Adrenal gland (tissue), 12 donors: ENCODE data around the gene GSTM4. TPM values are rescaled to one million over a fixed set of nuclear protein-coding genes. Genes with fewer than 3 reads are reported as not detected.

Experiments used
- DNase-seq, 7 donors: peaks; one replicate each; pipeline ENCODE4 v3.0.0-alpha.2; 2019 to 2020
- H3K27ac ChIP-seq, 5 donors: fragments of 200-600 bp; sonication (generic) in 4 of 5; 1 replicate in 3 of 5; 2 replicates in 2 of 5; pipeline versions ENCODE4 v1.5.1 to v1.8.0; 2016 to 2020; ENCODE audit warnings: mild to moderate bottlenecking in 1 of 5
- H3K27me3 ChIP-seq: fragments of 200-600 bp; 2 replicates; pipeline ENCODE4 v1.8.0; 2021
- H3K36me3 ChIP-seq, 2 donors: fragments of 200-600 bp; replicated peaks in 1 of 2; 1 replicate in 1 of 2; 2 replicates in 1 of 2; pipeline versions ENCODE4 v1.5.1 to v1.8.0; 2018 to 2022
- H3K4me1 ChIP-seq, 2 donors: fragments of 200-600 bp; replicated peaks in 1 of 2; 1 replicate in 1 of 2; 2 replicates in 1 of 2; pipeline versions ENCODE4 v1.5.1 to v1.8.0; 2018 to 2021
- H3K4me3 ChIP-seq, 4 donors: fragments of 200-600 bp; sonication (generic) in 3 of 4; one replicate each; pipeline ENCODE4 v1.5.1; 2016 to 2018
- H3K9me3 ChIP-seq, 3 donors: fragments of 200-600 bp; sonication (generic) in 1 of 3; replicated peaks in 1 of 3; 1 replicate in 2 of 3; 2 replicates in 1 of 3; pipeline versions ENCODE4 v1.5.1 to v1.8.0; 2016 to 2021
- CTCF ChIP-seq, 6 experiments: fragments of 450-650 bp in 4 of 6; fragments of 200-600 bp in 2 of 6; sonication (generic) in 1 of 6; IDR thresholded peaks; 1 replicate in 5 of 6; 2 replicates in 1 of 6; pipeline versions ENCODE4 v1.5.1 to v1.8.0; 2016 to 2021; ENCODE audit warnings: antibody characterized with exemption in 6 of 6, mild to moderate bottlenecking in 2 of 6, moderate library complexity in 1 of 6
- POLR2A ChIP-seq, 2 donors: fragments of 450-650 bp; IDR thresholded peaks; one replicate each; pipeline ENCODE4 v1.6.1; 2017; ENCODE audit warnings: antibody characterized with exemption in 2 of 2, mild to moderate bottlenecking in 2 of 2, moderate library complexity in 1 of 2
- WGBS, 4 donors: extraction: QIAGEN DNeasy Blood & Tissue Kit in 2 of 4; methylation state at CpG; one replicate each; pipeline versions ENCODE4 v1.1.5 to v1.1.7; 2013 to 2017; 5-methylcytosine and 5-hydroxymethylcytosine counted together
- intact Hi-C, 2 donors: fragments of 100-400 bp; cut with DNase I; formaldehyde crosslinking; loops; one replicate each; pipeline versions ENCODE4 v1.14.1 to v1.15.0; 2022 to 2023
- polyA plus RNA-seq, 3 donors: library from polyadenylated mRNA; stranded (reverse); fragments of 200-250 nt in 2 of 3; fragments of 350-450 nt in 1 of 3; fragmentation: Illumina TruSeq in 1 of 3; extraction: RNeasy Lipid Tissue Mini Kit (QIAGEN cat#74804) in 1 of 3; gene quantifications; one replicate each; pipeline ENCODE4 v1.2.3, GENCODE V29; 2013 to 2014
- total RNA-seq, 9 donors: library from RNA; depleted of rRNA in 4 of 9; stranded (reverse); fragments of >200 nt in 4 of 9; fragments of 120-200 nt in 1 of 9; fragmentation: NEBNext Ultra II Directional in 1 of 9; extraction: Animal tissue kit (Norgen Biotek cat#: 25700) in 1 of 9; gene quantifications; one replicate each; pipeline versions ENCODE4 v1.1.0 to v1.2.4, GENCODE V29; 2013 to 2023
- donor health status: healthy with polysubstance abuse.
- donor health status: Bipolar disorder and iron deficiency.
- donor health status: DM: yes; HTN: yes; CAD: no.
- donor health status: DM: no; HTN: no; CAD: no.
- donor health status: DM: no; HTN: no; CAD: no.
- donor health status: DM: yes; HTN: yes; CAD: no.

The GSTM4 gene
- total and polyA plus RNA-seq, 12 donors: 17.3 to 71.0 (median 32.5) TPM

- intact Hi-C loops: loop anchor here (2.0 to 5.0 kb wide), 3 partner anchors 130 to 340 kb away; partner anchors contain the start of gene AHCYL1 (in 1 of the 2)
- Histone ChIP-seq H3K9me3 (no peaks in the 10 kb centered on the region), H3K4me3 (no peak overlapping the region), H3K27ac (no peak overlapping the region), H3K36me3 (no peaks in the 10 kb centered on the region), H3K27me3 (no peaks in the 10 kb centered on the region), H3K4me1 (no peaks in the 10 kb centered on the region)
- no peak for DNase-seq
- no peak for TF ChIP-seq POLR2A (IDR thresholded peaks at IDR 0.05)
- no peak for TF ChIP-seq CTCF (IDR thresholded peaks at IDR 0.05)
- 77 to 88% (median 82%) methylated on average over 2 of the region's 2 CpGs for WGBS, 4 donors
These were observed 14.0 kb upstream of the GSTM4 start for GRCh38 chr1:109641861-109642260.

- 56 to 67% (median 59%) methylated on average over 3 of the region's 3 CpGs for WGBS, 4 donors
These were observed 13.3 kb upstream of the GSTM4 start for GRCh38 chr1:109642626-109643025.

GRCh38 chr1:109643385-109644230, 12.3 kb upstream of the GSTM4 start:
- H3K9me3 ChIP-seq: no peaks in the 10 kb centered on the region
- H3K27me3 ChIP-seq: no peaks in the 10 kb centered on the region
- no peak overlapping the region for H3K27ac ChIP-seq
- H3K4me3 ChIP-seq: no peak overlapping the region
- no peaks in the 10 kb centered on the region for H3K4me1 ChIP-seq
- intact Hi-C loops: loop anchor here in 1 of 2 donors (5.0 kb wide), 2 partner anchors 129 to 339 kb away; partner anchors contain the start of gene AHCYL1
- TF ChIP-seq CTCF (IDR thresholded peaks at IDR 0.05) (peak; percentile 79 to 91 (median 84)), POLR2A (IDR thresholded peaks at IDR 0.05) (no peak)
- 35 to 48% (median 37%) methylated on average over 22 to 32 of the region's 32 CpGs for WGBS, 4 donors
- peak; percentile 74 to 91 (median 85) for DNase-seq
- H3K36me3 ChIP-seq: no peaks in the 10 kb centered on the region

More at GRCh38 chr1:109642626-109643025, 13.3 kb upstream of the GSTM4 start:
- DNase-seq: peak in 1 of 7 donors; percentile 3
- TF ChIP-seq POLR2A (IDR thresholded peaks at IDR 0.05) (no peak), CTCF (IDR thresholded peaks at IDR 0.05) (no peak)
- Histone ChIP-seq H3K27ac (no peak overlapping the region), H3K36me3 (no peaks in the 10 kb centered on the region), H3K27me3 (no peaks in the 10 kb centered on the region), H3K4me3 (no peak overlapping the region), H3K9me3 (no peaks in the 10 kb centered on the region), H3K4me1 (no peaks in the 10 kb centered on the region)
- intact Hi-C loops: loop anchor here in 1 of 2 donors (5.0 kb wide), 2 partner anchors 130 to 340 kb away; partner anchors contain the start of gene AHCYL1

GRCh38 chr1:109644670-109645069, 11.2 kb upstream of the GSTM4 start:
- 70% methylated on average over 10 of the region's 10 CpGs; no CpG with 5 or more reads in 3 of the 4 donors for WGBS, 4 donors
- intact Hi-C loops: loop anchor here in 1 of 2 donors (5.0 kb wide), 2 partner anchors 128 to 338 kb away; partner anchors contain the start of gene AHCYL1
- no peak for TF ChIP-seq CTCF (IDR thresholded peaks at IDR 0.05)
- TF ChIP-seq POLR2A (IDR thresholded peaks at IDR 0.05): no peak
- Histone ChIP-seq H3K9me3 (no peaks in the 10 kb centered on the region), H3K36me3 (no peaks in the 10 kb centered on the region), H3K4me3 (no peak overlapping the region), H3K27ac (no peak overlapping the region), H3K27me3 (no peaks in the 10 kb centered on the region), H3K4me1 (peaks cover 0 to under 1% of the 10 kb centered on the region in 2 donors)
- no peak for DNase-seq
